RWPE1 (cell line): ENCODE results near the gene SNX13.

ENCODE experiments used
- CTCF ChIA-PET: fragments of 350-600 bp; sonication (Branson Sonifier 250); formaldehyde crosslinking; extraction: SDS; loops from one replicate; lab custom pipeline; 2021; lab: Yijun Ruan, JAX
- POLR2A ChIA-PET: fragments of 400-600 bp; formaldehyde crosslinking; extraction: SDS; loops from one replicate; lab custom pipeline; 2020; ENCODE audit warnings: antibody characterized with exemption; ENCODE audit not compliant: low non-redundant PET; lab: Yijun Ruan, JAX
- DNase-seq: peaks from one replicate; pipeline ENCODE4 v3.0.0; 2012; ENCODE audit warnings: low spot score
- H3K27ac ChIP-seq: fragments of 450-650 bp; 2 replicates; pipeline ENCODE4 v1.5.1; 2017
- CTCF ChIP-seq: fragments of 450-650 bp; conservative IDR thresholded peaks from 2 replicates; pipeline ENCODE4 v1.5.1; 2017; ENCODE audit warnings: low read depth, mild to moderate bottlenecking

The SNX13 gene

GRCh38 chr7:17984288-17984687 lies 44.0 kb upstream of the SNX13 start:
- POLR2A ChIA-PET, result no interaction called here
- no peak for DNase-seq
- no peak for TF ChIP-seq CTCF
- CTCF ChIA-PET, result no interaction called here
- H3K27ac ChIP-seq, result no peak overlapping the region

GRCh38 chr7:17983221-17984062 lies 43.1 kb upstream of the SNX13 start:
- H3K27ac ChIP-seq, result no peak overlapping the region
- ChIA-PET CTCF (no interaction called here), POLR2A (no interaction called here)
- TF ChIP-seq CTCF, result no peak
- no peak for DNase-seq

GRCh38 chr7:17976952-17977351 lies 36.7 kb upstream of the SNX13 start:
- H3K27ac ChIP-seq, result no peak overlapping the region
- CTCF ChIA-PET, result interaction anchor here (0.6 kb wide), 2 partner anchors 371 to 372 kb away, joined by 3 to 6 read pairs; no protein-coding TSS in a partner anchor
- POLR2A ChIA-PET, result no interaction called here
- DNase-seq, result no peak
- TF ChIP-seq CTCF, result no peak

- no peak overlapping the region for H3K27ac ChIP-seq
- DNase-seq, result peak; percentile 15
- ChIA-PET POLR2A (no interaction called here), CTCF (no interaction called here)
- TF ChIP-seq CTCF, result peak; percentile 36; the same call in 1 of the 2 replicates
Observed at GRCh38 chr7:17971411-17971810, 31.1 kb upstream of the SNX13 start.

GRCh38 chr7:17968791-17969715 lies 28.8 kb upstream of the SNX13 start:
- DNase-seq, result no peak
- H3K27ac ChIP-seq, result no peak overlapping the region
- no peak for TF ChIP-seq CTCF
- ChIA-PET CTCF (interaction anchor here (0.6 kb wide), 2 partner anchors 143 to 872 kb away, joined by 4 to 5 read pairs; no protein-coding TSS in a partner anchor), POLR2A (no interaction called here)

- CTCF ChIA-PET, result no interaction called here
- POLR2A ChIA-PET, result no interaction called here
- no peak overlapping the region for H3K27ac ChIP-seq
- no peak for TF ChIP-seq CTCF
- no peak for DNase-seq
Observed at GRCh38 chr7:17966706-17967105, 26.4 kb upstream of the SNX13 start.
